ENCODE results near the gene KAT6B. TPM values are rescaled to one million over a fixed set of nuclear protein-coding genes. Genes with fewer than 3 reads are reported as not detected.

KAT6B gene
- total and polyA plus RNA-seq, 2 donors (not counting 1 experiment from before 2014, with no cell fraction given), result 3.9 to 37.8 TPM

DNA sequence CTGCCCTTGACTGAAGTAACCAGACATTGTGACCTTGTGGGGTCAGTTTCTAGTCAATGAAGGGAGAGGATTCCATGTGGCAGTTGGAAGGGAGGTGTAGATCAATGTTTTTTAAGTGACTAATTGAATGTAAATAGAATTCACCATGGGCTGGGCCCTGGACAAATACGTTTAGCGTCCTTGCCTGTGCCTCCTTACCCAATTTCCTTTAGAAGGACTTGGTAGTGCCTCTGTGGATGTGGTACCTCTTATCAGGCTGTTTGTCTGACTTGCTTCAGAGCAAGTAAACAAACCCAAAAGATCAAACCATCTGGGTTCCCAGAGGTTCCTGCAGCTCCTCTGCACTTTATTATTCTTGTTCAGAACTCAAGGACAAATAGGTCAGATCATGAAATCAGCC, 4.3 kb upstream of the KAT6B start:
- peaks cover 1% of the 10 kb centered on the region for H3K79me2 ChIP-seq (ENCODE audit: control insufficient read depth, insufficient read depth, low read length)
- no peaks in the 10 kb centered on the region for H3K27me3 ChIP-seq (ENCODE audit: control insufficient read depth, insufficient read depth, low read length)
- peak overlapping the region; percentile 56 for H2AFZ ChIP-seq (ENCODE audit: low read length)
- no peaks in the 10 kb centered on the region for H4K20me1 ChIP-seq (ENCODE audit: control insufficient read depth, extremely low read depth, insufficient read depth, low read length)
- no peak overlapping the region for H3K9ac ChIP-seq (ENCODE audit: insufficient read depth, low read length)
- H3K4me2 ChIP-seq (ENCODE audit: extremely low read depth, insufficient read depth, low read length), result peak overlapping the region; percentile 60
- no peak overlapping the region for H3K4me3 ChIP-seq (replicated peaks in 1 of 4; ENCODE audit: control extremely low read depth in 1 of 4, insufficient read depth in 1 of 4, low read depth in 3 of 4, low read length in 4 of 4)
- H3K27ac ChIP-seq (ENCODE audit: insufficient read depth, low read length), result peak overlapping the region; percentile 51
- peaks cover 12% of the 10 kb centered on the region for H3K4me1 ChIP-seq (ENCODE audit: control insufficient read depth, extremely low read depth, insufficient read depth, low read length)
- no peaks in the 10 kb centered on the region for H3K9me3 ChIP-seq (ENCODE audit: control insufficient read depth, insufficient read depth, low read depth, low read length)
- H3K36me3 ChIP-seq (ENCODE audit: control insufficient read depth, insufficient read depth, low read length), result no peaks in the 10 kb centered on the region
- TF ChIP-seq, protein P1, sequence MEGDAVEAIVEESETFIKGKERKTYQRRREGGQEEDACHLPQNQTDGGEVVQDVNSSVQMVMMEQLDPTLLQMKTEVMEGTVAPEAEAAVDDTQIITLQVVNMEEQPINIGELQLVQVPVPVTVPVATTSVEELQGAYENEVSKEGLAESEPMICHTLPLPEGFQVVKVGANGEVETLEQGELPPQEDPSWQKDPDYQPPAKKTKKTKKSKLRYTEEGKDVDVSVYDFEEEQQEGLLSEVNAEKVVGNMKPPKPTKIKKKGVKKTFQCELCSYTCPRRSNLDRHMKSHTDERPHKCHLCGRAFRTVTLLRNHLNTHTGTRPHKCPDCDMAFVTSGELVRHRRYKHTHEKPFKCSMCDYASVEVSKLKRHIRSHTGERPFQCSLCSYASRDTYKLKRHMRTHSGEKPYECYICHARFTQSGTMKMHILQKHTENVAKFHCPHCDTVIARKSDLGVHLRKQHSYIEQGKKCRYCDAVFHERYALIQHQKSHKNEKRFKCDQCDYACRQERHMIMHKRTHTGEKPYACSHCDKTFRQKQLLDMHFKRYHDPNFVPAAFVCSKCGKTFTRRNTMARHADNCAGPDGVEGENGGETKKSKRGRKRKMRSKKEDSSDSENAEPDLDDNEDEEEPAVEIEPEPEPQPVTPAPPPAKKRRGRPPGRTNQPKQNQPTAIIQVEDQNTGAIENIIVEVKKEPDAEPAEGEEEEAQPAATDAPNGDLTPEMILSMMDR (conservative IDR thresholded peaks at IDR 0.05 in 1 of 2, IDR thresholded peaks at IDR 0.05 in 1 of 2; ENCODE audit: low read depth in 1 of 2, low read length in 2 of 2), result no peak
- no peak for TF ChIP-seq EZH2 (IDR thresholded peaks at IDR 0.05; ENCODE audit: low read length, missing control alignments)
- DNase-seq (ENCODE audit: low read depth in 2 of 2), result no peak

DNA sequence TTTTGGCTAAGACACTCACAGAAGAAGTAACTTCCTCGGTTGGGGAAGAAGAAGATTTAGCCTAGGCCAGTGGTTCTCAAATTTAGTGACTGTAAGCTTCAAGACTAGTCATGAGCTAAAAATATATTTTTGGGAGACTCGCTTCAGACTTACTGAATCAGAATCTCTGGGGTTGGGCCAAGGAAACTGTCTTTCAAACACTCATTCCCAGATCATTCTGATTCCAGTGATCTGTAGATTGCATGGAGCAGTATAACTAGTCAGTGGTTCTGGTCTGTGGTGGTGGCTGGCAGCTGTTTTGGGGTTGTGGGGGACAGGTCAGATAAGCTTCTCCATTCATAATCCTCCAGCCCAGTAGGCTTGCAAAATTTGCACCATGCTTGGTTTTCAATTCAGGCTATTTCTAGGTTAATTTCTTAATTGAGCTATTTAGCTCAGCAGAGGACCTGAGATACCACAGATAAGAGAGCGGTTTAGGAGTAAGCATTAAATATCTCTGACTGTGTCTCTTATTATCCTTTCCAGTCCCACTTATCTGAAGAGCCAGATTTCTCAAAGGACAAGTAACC, 3.8 kb upstream of the KAT6B start:
- no peaks in the 10 kb centered on the region for H3K9me3 ChIP-seq (ENCODE audit: control insufficient read depth, insufficient read depth, low read depth, low read length)
- peak overlapping the region; percentile 51 for H3K27ac ChIP-seq (ENCODE audit: insufficient read depth, low read length)
- no peaks in the 10 kb centered on the region for H3K36me3 ChIP-seq (ENCODE audit: control insufficient read depth, insufficient read depth, low read length)
- no peaks in the 10 kb centered on the region for H4K20me1 ChIP-seq (ENCODE audit: control insufficient read depth, extremely low read depth, insufficient read depth, low read length)
- peak overlapping the region; percentile 56 for H2AFZ ChIP-seq (ENCODE audit: low read length)
- H3K79me2 ChIP-seq (ENCODE audit: control insufficient read depth, insufficient read depth, low read length), result peaks cover 6% of the 10 kb centered on the region
- no peak overlapping the region for H3K9ac ChIP-seq (ENCODE audit: insufficient read depth, low read length)
- peaks cover 12% of the 10 kb centered on the region for H3K4me1 ChIP-seq (ENCODE audit: control insufficient read depth, extremely low read depth, insufficient read depth, low read length)
- peak overlapping the region; percentile 60 for H3K4me2 ChIP-seq (ENCODE audit: extremely low read depth, insufficient read depth, low read length)
- no peaks in the 10 kb centered on the region for H3K27me3 ChIP-seq (ENCODE audit: control insufficient read depth, insufficient read depth, low read length)
- DNase-seq (ENCODE audit: low read depth in 2 of 2), result peak; percentile 71 to 85
- no peak for TF ChIP-seq EZH2 (IDR thresholded peaks at IDR 0.05; ENCODE audit: low read length, missing control alignments)
- no peak overlapping the region for H3K4me3 ChIP-seq (replicated peaks in 1 of 4; ENCODE audit: control extremely low read depth in 1 of 4, insufficient read depth in 1 of 4, low read depth in 3 of 4, low read length in 4 of 4)

DNA sequence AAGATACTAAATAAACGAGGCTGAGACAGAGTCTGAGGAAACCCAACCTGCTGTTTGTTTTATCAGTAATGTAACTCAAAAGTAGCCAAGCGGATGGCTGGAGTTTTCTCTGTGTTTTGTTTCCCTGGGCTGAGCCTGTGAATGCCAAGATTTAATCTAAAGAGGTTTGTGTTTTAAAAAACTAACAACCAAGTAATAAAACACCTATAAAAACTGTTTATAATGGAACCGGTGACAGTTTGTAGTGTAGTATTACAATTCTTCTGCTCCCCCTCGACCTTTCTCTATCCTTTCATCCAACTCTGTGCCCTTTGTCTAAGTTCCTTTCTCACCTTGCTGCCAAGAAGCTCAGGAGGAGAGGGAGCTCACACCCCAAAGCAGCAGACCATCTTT, 2.6 kb upstream of the KAT6B start:
- Histone ChIP-seq H3K79me2 (ENCODE audit: control insufficient read depth, insufficient read depth, low read length) (peaks cover 13% of the 10 kb centered on the region), H3K4me2 (ENCODE audit: extremely low read depth, insufficient read depth, low read length) (peak overlapping the region; percentile 45), H3K4me3 (replicated peaks in 1 of 4; ENCODE audit: control extremely low read depth in 1 of 4, insufficient read depth in 1 of 4, low read depth in 3 of 4, low read length in 4 of 4) (no peak overlapping the region), H3K27ac (ENCODE audit: insufficient read depth, low read length) (no peak overlapping the region), H3K27me3 (ENCODE audit: control insufficient read depth, insufficient read depth, low read length) (no peaks in the 10 kb centered on the region), H2AFZ (ENCODE audit: low read length) (no peak overlapping the region), H4K20me1 (ENCODE audit: control insufficient read depth, extremely low read depth, insufficient read depth, low read length) (no peaks in the 10 kb centered on the region), H3K9me3 (ENCODE audit: control insufficient read depth, insufficient read depth, low read depth, low read length) (no peaks in the 10 kb centered on the region), H3K9ac (ENCODE audit: insufficient read depth, low read length) (no peak overlapping the region), H3K36me3 (ENCODE audit: control insufficient read depth, insufficient read depth, low read length) (no peaks in the 10 kb centered on the region), H3K4me1 (ENCODE audit: control insufficient read depth, extremely low read depth, insufficient read depth, low read length) (peaks cover 16% of the 10 kb centered on the region)
- TF ChIP-seq, protein P1 (conservative IDR thresholded peaks at IDR 0.05 in 1 of 2, IDR thresholded peaks at IDR 0.05 in 1 of 2; ENCODE audit: low read depth in 1 of 2, low read length in 2 of 2), result no peak
- TF ChIP-seq EZH2 (IDR thresholded peaks at IDR 0.05; ENCODE audit: low read length, missing control alignments), result no peak
- DNase-seq (ENCODE audit: low read depth in 2 of 2), result no peak

Data from fibroblast of lung (primary cell).